G401 (cell line): ENCODE results near the gene ADO. TPM values are rescaled to one million over a fixed set of nuclear protein-coding genes. Genes with fewer than 3 reads are reported as not detected.
A peak's percentile ranks its signal among the peaks of the same experiment; 100 is the strongest.

Experiments used
- DNase-seq: peaks from one replicate; pipeline ENCODE4 v3.0.0-alpha.2; 2015; ENCODE audit warnings: low spot score
- in situ Hi-C: cut with HindIII; loops from 2 replicates; pipeline ENCODE4 v1.10.0; 2016; ENCODE audit warnings: low sequenced_read_pairs, mixed read lengths
- total RNA-seq: library from RNA; depleted of rRNA; stranded (reverse); fragments of >200 nt; shearing (Covaris generic); gene quantifications from 2 replicates; pipeline ENCODE4 v1.2.3, GENCODE V29; 2014

The ADO gene
- total RNA-seq, 1 experiment from 2014 or later, result 42.1 TPM

- in situ Hi-C loops, result no loop called here
- DNase-seq, result no peak
Observed at GRCh38 chr10:62816076-62816330, 11.5 kb downstream of the ADO start.

- DNase-seq, result peak; percentile 95
- in situ Hi-C loops, result no loop called here
Observed at GRCh38 chr10:62816331-62817120, 12.0 kb downstream of the ADO start, which contains the start of gene EGR2. TSS of gene EGR2 (minus strand) at chr10:62816366. CDS start at chr10:62816029, 337 bp downstream.

- in situ Hi-C loops, result no loop called here
- peak; percentile 15 for DNase-seq
Observed at GRCh38 chr10:62817121-62817765, 12.7 kb downstream of the ADO start.

GRCh38 chr10:62817766-62818425 lies 13.4 kb downstream of the ADO start:
- DNase-seq, result peak; percentile 49
- in situ Hi-C loops, result no loop called here

GRCh38 chr10:62818426-62819011 lies 14.0 kb downstream of the ADO start:
- in situ Hi-C loops, result no loop called here
- no peak for DNase-seq

- DNase-seq, result no peak
- in situ Hi-C loops, result no loop called here
Observed at GRCh38 chr10:62819141-62819920, 14.8 kb downstream of the ADO start.

GRCh38 chr10:62820586-62820985 lies 16.1 kb downstream of the ADO start:
- DNase-seq, result no peak
- in situ Hi-C loops, result no loop called here

GRCh38 chr10:62826273-62826672 lies 21.8 kb downstream of the ADO start:
- DNase-seq, result no peak
- in situ Hi-C loops, result no loop called here

GRCh38 chr10:62829622-62830021 lies 25.1 kb downstream of the ADO start:
- in situ Hi-C loops, result no loop called here
- DNase-seq, result no peak

GRCh38 chr10:62830679-62831078 lies 26.2 kb downstream of the ADO start:
- no peak for DNase-seq
- in situ Hi-C loops, result no loop called here

GRCh38 chr10:62831346-62831745 lies 26.8 kb downstream of the ADO start:
- DNase-seq, result no peak
- in situ Hi-C loops, result no loop called here

GRCh38 chr10:62839590-62839989 lies 35.1 kb downstream of the ADO start:
- in situ Hi-C loops, result no loop called here
- DNase-seq, result no peak

- no peak for DNase-seq
- in situ Hi-C loops, result no loop called here
Observed at GRCh38 chr10:62842983-62843382, 38.5 kb downstream of the ADO start.

GRCh38 chr10:62843600-62843999 lies 39.1 kb downstream of the ADO start:
- in situ Hi-C loops, result no loop called here
- DNase-seq, result no peak

GRCh38 chr10:62844280-62845011 lies 39.9 kb downstream of the ADO start:
- no peak for DNase-seq
- in situ Hi-C loops, result no loop called here

GRCh38 chr10:62847433-62847832 lies 42.9 kb downstream of the ADO start:
- DNase-seq, result no peak
- in situ Hi-C loops, result no loop called here

- in situ Hi-C loops, result no loop called here
- no peak for DNase-seq
Observed at GRCh38 chr10:62850646-62851045, 46.1 kb downstream of the ADO start.

- DNase-seq, result no peak
- in situ Hi-C loops, result no loop called here
Observed at GRCh38 chr10:62851442-62851841, 46.9 kb downstream of the ADO start.
